Caco-2 (cell line): ENCODE results near the gene MAML2. TPM values are rescaled to one million over a fixed set of nuclear protein-coding genes. Genes with fewer than 3 reads are reported as not detected.

Experiments
- BruUV-seq: library from RNA; stranded (reverse); fragments of 400-500 nt; replicated peaks from 2 replicates; lab custom pipeline; 2021; lab: Mats Ljungman, UMichigan
- CTCF ChIA-PET: fragments of 300-600 bp; sonication (Branson Sonifier 250); formaldehyde crosslinking; loops from one replicate; lab custom pipeline; 2022; ENCODE audit warnings: antibody characterized with exemption; lab: Charles Lee
- POLR2A ChIA-PET: fragments of 300-600 bp; sonication (Branson Sonifier 250); formaldehyde crosslinking; loops from one replicate; lab custom pipeline; 2022; ENCODE audit warnings: antibody characterized with exemption; lab: Charles Lee
- DNase-seq, 2 experiments: peaks; one replicate each; pipeline versions ENCODE4 v3.0.0 to v3.0.0-alpha.2; 2020 to 2022
- H3K27me3 ChIP-seq: replicated peaks from 2 replicates; pipeline ENCODE4 v1.6.0; 2011; ENCODE audit warnings: low read length; ENCODE audit not compliant: control insufficient read depth, insufficient read depth
- H3K36me3 ChIP-seq: 2 replicates; pipeline ENCODE4 v1.5.1; 2011; ENCODE audit warnings: low read length; ENCODE audit not compliant: control insufficient read depth, insufficient read depth
- H3K4me1 ChIP-seq: fragments of 250-450 bp; sonication (Bioruptor Pico); 2 replicates; pipeline ENCODE4 v1.5.1; 2020; ENCODE audit warnings: mild to moderate bottlenecking
- H3K4me3 ChIP-seq: 2 replicates; pipeline ENCODE4 v1.5.1; 2011; ENCODE audit warnings: low read depth, mild to moderate bottlenecking, control low read depth, low read length
- H3K9me3 ChIP-seq: fragments of 250-450 bp; sonication (Bioruptor Pico); 2 replicates; pipeline ENCODE4 v1.5.1; 2020; ENCODE audit warnings: mild to moderate bottlenecking, moderate library complexity
- H3K27ac Mint-ChIP-seq: one replicate; pipeline ENCODE4 v1.8.0; 2022; ENCODE audit warnings: mixed read lengths; ENCODE audit not compliant: unreplicated experiment
- H3K27me3 Mint-ChIP-seq: one replicate; pipeline ENCODE4 v1.8.0; 2022; ENCODE audit warnings: mixed read lengths; ENCODE audit not compliant: insufficient read depth, unreplicated experiment
- H3K36me3 Mint-ChIP-seq: one replicate; pipeline ENCODE4 v1.8.0; 2022; ENCODE audit warnings: mild to moderate bottlenecking, mixed read lengths; ENCODE audit not compliant: insufficient read depth, unreplicated experiment
- H3K4me1 Mint-ChIP-seq: one replicate; pipeline ENCODE4 v1.8.0; 2022; ENCODE audit warnings: low read depth, mixed read lengths; ENCODE audit not compliant: unreplicated experiment
- H3K4me3 Mint-ChIP-seq: one replicate; pipeline ENCODE4 v1.8.0; 2022; ENCODE audit warnings: mild to moderate bottlenecking, moderate library complexity, mixed read lengths; ENCODE audit not compliant: unreplicated experiment
- H3K9me3 Mint-ChIP-seq: one replicate; pipeline ENCODE4 v1.8.0; 2022; ENCODE audit warnings: mixed read lengths; ENCODE audit not compliant: unreplicated experiment
- CTCF ChIP-seq, 2 experiments: fragments of 200-600 bp in 1 of 2; IDR thresholded peaks; 1 replicate in 1 of 2; 2 replicates in 1 of 2; pipeline versions ENCODE4 v1.5.1 to v1.8.0; 2011 to 2022; ENCODE audit warnings: antibody characterized with exemption in 1 of 2, control low read depth in 1 of 2, inconsistent platforms in 1 of 2, low read depth in 1 of 2, low read length in 1 of 2, mild to moderate bottlenecking in 1 of 2, moderate library complexity in 1 of 2; ENCODE audit not compliant: insufficient read depth in 1 of 2, severe bottlenecking in 1 of 2, unreplicated experiment in 1 of 2
- intact Hi-C: fragments of 100-400 bp; cut with micrococcal nuclease; formaldehyde crosslinking; loops from one replicate; pipeline ENCODE4 v1.10.0; 2022; ENCODE audit not compliant: unreplicated experiment
- total RNA-seq: library from RNA; stranded (reverse); gene quantifications from 2 replicates; pipeline ENCODE4 v1.2.3, GENCODE V29; 2022

The MAML2 gene
- total RNA-seq, 1 experiment from 2014 or later, result 11.5 TPM

DNA sequence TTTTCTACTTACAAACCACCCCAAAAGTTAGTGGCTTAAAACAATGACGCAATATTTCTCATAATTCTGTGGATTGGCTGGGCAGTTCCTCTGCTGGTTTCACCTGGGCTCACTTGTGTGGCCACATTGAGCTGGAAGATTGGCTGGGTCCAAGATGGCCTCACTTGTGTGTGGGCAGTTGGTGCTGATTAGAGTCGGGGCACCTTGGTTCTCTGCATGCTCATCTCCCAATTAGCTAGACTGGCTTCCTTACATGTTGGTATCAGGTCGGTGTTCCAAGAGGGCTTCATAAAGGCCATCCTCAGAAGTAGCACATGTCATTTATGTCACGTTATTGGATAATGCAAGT, 12.5 kb downstream of the MAML2 start:
- no peak for TF ChIP-seq CTCF (IDR thresholded peaks at IDR 0.05; ENCODE audit: insufficient read depth in 1 of 2, low read depth in 1 of 2, low read length in 1 of 2, severe bottlenecking in 1 of 2, unreplicated experiment in 1 of 2)
- CTCF ChIA-PET, result interaction anchor here (1.2 kb wide), 1 partner anchor 13 kb away, joined by 3 read pairs; the partner anchor contains the start of gene MAML2
- no peak overlapping the region for H3K4me3 ChIP-seq
- no peaks in the 10 kb centered on the region for H3K27me3 ChIP-seq
- no peaks in the 10 kb centered on the region for H3K9me3 ChIP-seq
- Mint-ChIP-seq H3K36me3 (peaks cover 5% of the 10 kb centered on the region), H3K4me3 (no peak overlapping the region), H3K4me1 (peaks cover 44% of the 10 kb centered on the region), H3K27me3 (no peaks in the 10 kb centered on the region), H3K9me3 (no peaks in the 10 kb centered on the region), H3K27ac (no peak overlapping the region)
- DNase-seq, result no peak
- POLR2A ChIA-PET, result no interaction called here
- BruUV-seq, result no TSS peak
- intact Hi-C loops, result no loop called here
- peaks cover 48% of the 10 kb centered on the region for H3K4me1 ChIP-seq
- no peaks in the 10 kb centered on the region for H3K36me3 ChIP-seq

DNA sequence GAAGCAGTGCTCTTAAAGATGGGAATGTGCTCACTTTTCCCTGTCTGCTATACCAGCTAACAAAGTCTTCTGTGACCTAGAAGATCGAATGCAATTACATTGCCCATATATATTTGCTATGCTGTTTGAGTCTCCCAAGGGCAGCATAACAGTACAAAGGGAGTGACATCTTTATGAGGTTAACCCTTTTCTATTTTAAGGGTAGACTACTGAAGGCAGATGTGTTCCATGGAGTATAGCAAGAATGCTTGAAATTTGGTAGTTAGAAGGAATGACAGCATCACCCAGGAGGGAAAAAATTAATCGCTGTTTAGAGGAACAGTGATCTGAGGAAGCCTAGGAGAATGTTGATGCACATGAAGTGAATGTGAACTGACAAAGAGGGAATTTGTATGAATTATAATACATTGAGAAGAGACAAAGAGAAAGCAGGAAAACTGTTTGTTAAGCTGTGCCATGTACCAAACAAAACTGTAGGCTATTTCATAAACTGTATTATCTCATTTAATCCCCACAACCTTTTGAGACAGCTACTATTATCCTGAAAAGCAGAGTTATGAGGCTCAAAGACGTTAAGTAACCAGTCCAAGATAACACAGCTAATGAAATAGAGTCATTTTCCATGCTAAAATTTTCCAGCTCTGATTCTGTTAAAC, 13.0 kb downstream of the MAML2 start:
- no peaks in the 10 kb centered on the region for H3K36me3 ChIP-seq
- Mint-ChIP-seq H3K4me1 (peaks cover 47% of the 10 kb centered on the region), H3K27me3 (no peaks in the 10 kb centered on the region), H3K4me3 (no peak overlapping the region), H3K9me3 (no peaks in the 10 kb centered on the region), H3K27ac (no peak overlapping the region), H3K36me3 (peaks cover 5% of the 10 kb centered on the region)
- intact Hi-C loops, result no loop called here
- no peak for TF ChIP-seq CTCF (IDR thresholded peaks at IDR 0.05; ENCODE audit: insufficient read depth in 1 of 2, low read depth in 1 of 2, low read length in 1 of 2, severe bottlenecking in 1 of 2, unreplicated experiment in 1 of 2)
- POLR2A ChIA-PET, result no interaction called here
- CTCF ChIA-PET, result interaction anchor here (1.2 kb wide), 1 partner anchor 13 kb away, joined by 3 read pairs; the partner anchor contains the start of gene MAML2
- no peaks in the 10 kb centered on the region for H3K27me3 ChIP-seq
- H3K4me3 ChIP-seq, result no peak overlapping the region
- no peak for DNase-seq
- no peaks in the 10 kb centered on the region for H3K9me3 ChIP-seq
- H3K4me1 ChIP-seq, result peaks cover 49% of the 10 kb centered on the region
- no TSS peak for BruUV-seq

DNA sequence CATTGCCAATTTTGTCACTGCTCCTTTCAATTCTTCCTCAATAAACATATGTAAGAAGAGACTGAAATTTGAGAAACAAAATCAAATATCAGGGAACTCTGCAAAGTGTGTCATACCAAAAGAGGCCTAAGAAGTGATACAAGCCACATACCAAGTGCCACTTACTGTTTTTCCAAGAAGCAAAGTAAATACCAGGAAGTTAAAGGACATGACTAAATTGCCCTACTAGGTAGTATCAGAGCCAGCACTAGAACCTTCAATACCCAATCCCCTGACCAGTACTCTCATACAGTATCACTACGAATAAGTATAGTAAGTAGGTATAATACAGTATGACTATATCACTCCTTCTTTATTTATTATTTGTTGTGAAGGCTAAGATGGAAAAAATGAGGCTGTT, 13.6 kb downstream of the MAML2 start:
- Histone ChIP-seq H3K27me3 (no peaks in the 10 kb centered on the region), H3K4me1 (peaks cover 54% of the 10 kb centered on the region), H3K4me3 (no peak overlapping the region), H3K36me3 (no peaks in the 10 kb centered on the region), H3K9me3 (no peaks in the 10 kb centered on the region)
- CTCF ChIA-PET, result no interaction called here
- H3K36me3 Mint-ChIP-seq, result peaks cover 9% of the 10 kb centered on the region
- no peak overlapping the region for H3K4me3 Mint-ChIP-seq
- BruUV-seq, result no TSS peak
- H3K27me3 Mint-ChIP-seq, result no peaks in the 10 kb centered on the region
- no peak for DNase-seq
- peak overlapping the region; percentile 72 for H3K27ac Mint-ChIP-seq
- no peak for TF ChIP-seq CTCF (IDR thresholded peaks at IDR 0.05; ENCODE audit: insufficient read depth in 1 of 2, low read depth in 1 of 2, low read length in 1 of 2, severe bottlenecking in 1 of 2, unreplicated experiment in 1 of 2)
- peaks cover 53% of the 10 kb centered on the region for H3K4me1 Mint-ChIP-seq
- intact Hi-C loops, result no loop called here
- H3K9me3 Mint-ChIP-seq, result no peaks in the 10 kb centered on the region
- POLR2A ChIA-PET, result no interaction called here
